Muscle layer of colon (tissue), 2 donors: ENCODE data around the gene KCNT2.

Source experiments
- H3K27ac ChIP-seq: one replicate; pipeline ENCODE4 v1.7.0; 2013; ENCODE audit warnings: low read depth, mild to moderate bottlenecking, low read length, moderate library complexity
- H3K27me3 ChIP-seq, 2 donors: one replicate each; pipeline ENCODE4 v1.7.0; 2013; ENCODE audit warnings: low read length in 2 of 2, mild to moderate bottlenecking in 2 of 2; ENCODE audit not compliant: insufficient read depth in 2 of 2, control insufficient read depth in 1 of 2
- H3K36me3 ChIP-seq: one replicate; pipeline ENCODE4 v1.7.0; 2013; ENCODE audit warnings: mild to moderate bottlenecking, low read length; ENCODE audit not compliant: insufficient read depth
- H3K4me1 ChIP-seq: one replicate; pipeline ENCODE4 v1.7.0; 2013; ENCODE audit warnings: mild to moderate bottlenecking, low read length; ENCODE audit not compliant: insufficient read depth
- H3K4me3 ChIP-seq, 2 donors: one replicate each; pipeline ENCODE4 v1.7.0; 2013; ENCODE audit warnings: low read length in 2 of 2, low read depth in 1 of 2, mild to moderate bottlenecking in 1 of 2, moderate library complexity in 1 of 2
- H3K9ac ChIP-seq: one replicate; pipeline ENCODE4 v1.7.0; 2013; ENCODE audit warnings: low read length
- H3K9me3 ChIP-seq: one replicate; pipeline ENCODE4 v1.7.0; 2013; ENCODE audit warnings: mild to moderate bottlenecking, low read length
- donor health status: abdominal sarcoma.
- donor health status: Adenocarcinoma of cecum.

The KCNT2 gene

DNA sequence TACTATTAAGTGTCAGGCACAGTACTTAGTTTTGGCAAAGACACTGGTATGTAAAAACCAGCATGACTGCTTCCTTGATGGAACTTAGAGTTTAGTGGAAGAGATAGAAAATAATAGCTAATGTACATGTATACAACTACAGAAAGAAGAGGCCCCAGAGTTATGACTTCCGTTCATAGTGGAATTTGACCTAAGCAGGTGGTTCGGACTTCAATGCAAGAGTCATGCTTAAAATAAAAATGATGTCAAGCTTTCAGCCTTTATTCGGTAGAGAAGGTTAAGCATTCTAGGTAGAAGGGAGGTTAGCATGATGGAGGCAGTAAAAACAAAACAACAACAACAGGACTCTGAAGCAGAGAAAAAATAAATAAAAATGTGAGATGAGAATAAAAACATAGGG, 165.9 kb downstream of the KCNT2 start:
- Histone ChIP-seq H3K27ac (no peak overlapping the region), H3K9ac (no peak overlapping the region), H3K9me3 (no peaks in the 10 kb centered on the region), H3K36me3 (no peaks in the 10 kb centered on the region), H3K27me3 (no peaks in the 10 kb centered on the region), H3K4me1 (no peaks in the 10 kb centered on the region), H3K4me3 (no peak overlapping the region)

DNA sequence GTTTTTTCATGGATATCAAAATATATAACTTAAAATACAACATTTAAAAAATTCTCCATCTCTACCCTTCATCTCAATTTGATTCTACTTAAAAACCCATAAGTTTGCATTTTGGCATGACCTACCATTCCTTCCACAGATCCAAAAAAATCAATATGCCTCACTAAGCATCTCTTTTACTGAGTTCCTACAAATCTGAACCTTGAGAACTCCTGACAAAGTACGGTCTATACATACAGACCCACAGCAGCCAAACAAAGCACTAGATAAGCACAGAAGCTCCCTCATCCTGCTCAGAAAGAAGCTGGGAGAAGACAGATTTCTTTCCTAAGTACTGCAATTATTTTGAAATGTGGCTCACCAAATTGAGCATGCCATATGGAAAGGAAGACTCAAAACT, 167.5 kb downstream of the KCNT2 start:
- Histone ChIP-seq H3K36me3 (no peaks in the 10 kb centered on the region), H3K27me3 (no peaks in the 10 kb centered on the region), H3K27ac (no peak overlapping the region), H3K9me3 (no peaks in the 10 kb centered on the region), H3K4me3 (no peak overlapping the region), H3K9ac (no peak overlapping the region), H3K4me1 (no peaks in the 10 kb centered on the region)

DNA sequence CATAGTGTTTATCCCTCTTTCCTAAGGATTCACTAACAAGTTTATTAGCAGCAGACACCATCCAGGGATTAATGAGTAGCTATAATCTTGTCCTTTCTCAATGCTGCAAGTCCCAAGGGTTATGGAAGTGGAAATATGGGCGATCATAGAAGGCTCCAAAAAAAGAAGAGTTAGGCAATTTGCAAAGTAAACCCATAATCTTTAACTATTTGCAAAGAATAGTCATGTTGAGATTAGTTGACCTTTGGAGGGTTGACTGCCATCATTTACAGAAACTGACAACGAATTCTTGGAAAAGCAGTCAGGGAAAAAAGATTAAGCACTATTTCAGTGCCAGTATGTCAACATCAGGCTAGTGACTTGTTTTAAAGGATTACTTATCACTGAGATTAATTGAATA, 169.9 kb downstream of the KCNT2 start:
- Histone ChIP-seq H3K27me3 (no peaks in the 10 kb centered on the region), H3K27ac (no peak overlapping the region), H3K9me3 (no peaks in the 10 kb centered on the region), H3K4me3 (no peak overlapping the region), H3K36me3 (no peaks in the 10 kb centered on the region), H3K9ac (no peak overlapping the region), H3K4me1 (no peaks in the 10 kb centered on the region)

DNA sequence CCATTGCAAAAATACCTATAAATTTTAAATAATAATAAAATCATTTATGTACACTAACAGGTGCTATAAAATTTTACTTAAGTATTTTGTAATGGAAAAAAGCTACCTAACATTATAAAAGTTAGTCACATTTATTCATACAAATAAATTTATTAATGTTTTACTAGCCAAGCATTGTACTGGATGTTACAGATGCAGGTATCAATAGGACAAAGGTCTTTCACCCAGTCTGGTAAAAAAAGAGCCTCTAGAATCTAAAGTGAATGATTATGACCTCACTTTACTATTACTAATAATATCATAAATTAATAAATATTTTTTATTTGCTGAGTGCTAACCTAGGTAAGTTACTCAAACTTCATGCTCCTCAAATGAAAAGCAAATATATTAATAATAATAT, 170.6 kb downstream of the KCNT2 start:
- Histone ChIP-seq H3K4me1 (no peaks in the 10 kb centered on the region), H3K9ac (no peak overlapping the region), H3K9me3 (no peaks in the 10 kb centered on the region), H3K27ac (no peak overlapping the region), H3K27me3 (no peaks in the 10 kb centered on the region), H3K4me3 (no peak overlapping the region), H3K36me3 (no peaks in the 10 kb centered on the region)

DNA sequence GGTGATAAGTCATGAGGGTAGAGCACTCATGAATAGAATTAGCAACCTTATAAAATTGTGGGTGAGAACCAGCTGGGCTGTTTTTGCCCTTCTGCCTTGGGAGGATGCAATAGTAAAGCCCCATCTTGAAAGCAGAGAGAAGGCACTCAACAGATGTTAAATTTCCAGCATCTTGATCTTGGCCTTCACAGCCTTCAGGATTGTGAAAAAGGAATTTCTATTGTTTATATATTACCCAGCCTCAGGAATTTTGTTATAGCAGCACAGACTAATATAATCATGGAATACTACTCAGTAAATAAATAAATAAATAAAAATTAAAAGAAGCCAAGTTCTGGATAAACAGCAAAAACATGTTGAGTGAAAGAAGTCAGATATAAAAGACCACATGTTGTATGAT, 175.2 kb downstream of the KCNT2 start:
- H3K9me3 ChIP-seq: no peaks in the 10 kb centered on the region
- H3K4me3 ChIP-seq: no peak overlapping the region
- no peaks in the 10 kb centered on the region for H3K4me1 ChIP-seq
- no peak overlapping the region for H3K9ac ChIP-seq
- H3K27me3 ChIP-seq: no peaks in the 10 kb centered on the region
- H3K36me3 ChIP-seq: no peaks in the 10 kb centered on the region
- no peak overlapping the region for H3K27ac ChIP-seq

DNA sequence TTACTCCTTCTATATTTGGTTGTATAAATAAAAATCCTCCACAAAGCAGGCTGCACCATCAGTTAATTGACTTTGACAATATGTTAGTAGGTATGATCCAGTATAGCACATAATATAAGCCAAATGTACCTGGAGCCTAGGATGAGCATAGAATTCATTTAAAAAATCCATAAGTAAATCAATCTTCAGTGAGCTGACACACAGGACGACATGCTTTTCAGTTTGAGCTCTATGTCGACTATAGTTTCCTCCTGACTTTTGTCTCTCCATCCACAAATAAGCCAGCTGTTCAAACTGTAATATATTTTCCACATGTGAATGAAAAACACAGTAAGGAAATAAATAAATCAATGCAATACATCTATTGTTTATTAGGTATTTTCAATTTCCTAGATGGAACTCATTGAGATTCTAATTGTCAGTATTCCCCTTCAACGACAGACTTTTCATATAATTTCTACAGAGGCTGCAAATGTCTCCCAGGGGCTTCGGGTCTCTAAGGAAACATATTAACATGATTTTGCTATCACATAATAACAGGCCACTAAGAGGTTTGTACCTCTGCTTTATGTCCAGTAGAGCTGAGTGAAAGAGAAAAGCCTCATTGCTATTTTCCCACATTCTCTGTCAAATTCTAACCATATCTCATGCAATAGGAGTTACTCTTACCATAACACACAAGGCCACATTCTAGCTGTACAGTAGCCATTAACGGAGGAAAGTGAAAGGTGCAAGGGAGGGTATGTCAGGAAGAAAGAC, 180.1 kb downstream of the KCNT2 start:
- Histone ChIP-seq H3K27ac (no peak overlapping the region), H3K4me1 (no peaks in the 10 kb centered on the region), H3K9me3 (no peaks in the 10 kb centered on the region), H3K9ac (no peak overlapping the region), H3K4me3 (no peak overlapping the region), H3K27me3 (no peaks in the 10 kb centered on the region), H3K36me3 (no peaks in the 10 kb centered on the region)

DNA sequence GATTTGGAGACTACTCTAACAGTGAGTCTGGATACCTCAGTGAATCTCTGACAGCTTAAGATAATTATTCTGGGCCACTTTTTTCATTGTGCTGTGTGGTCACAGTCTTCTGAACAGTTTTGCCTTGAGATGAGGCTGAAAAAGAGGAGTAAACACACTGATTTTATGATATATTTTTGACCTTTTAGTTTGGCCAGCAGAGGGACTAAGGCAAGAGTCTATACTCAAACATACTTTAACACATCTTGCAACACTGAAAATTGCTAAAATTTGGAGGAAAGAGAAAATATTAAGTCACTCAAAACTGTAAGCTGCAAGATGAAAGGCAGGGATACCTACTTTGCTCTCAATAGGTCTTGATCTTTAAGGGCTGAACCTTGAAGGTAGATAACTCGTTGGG, 182.7 kb downstream of the KCNT2 start:
- H3K4me3 ChIP-seq: no peak overlapping the region
- no peaks in the 10 kb centered on the region for H3K9me3 ChIP-seq
- no peak overlapping the region for H3K27ac ChIP-seq
- H3K27me3 ChIP-seq: no peaks in the 10 kb centered on the region
- no peaks in the 10 kb centered on the region for H3K36me3 ChIP-seq
- H3K4me1 ChIP-seq: no peaks in the 10 kb centered on the region
- no peak overlapping the region for H3K9ac ChIP-seq

DNA sequence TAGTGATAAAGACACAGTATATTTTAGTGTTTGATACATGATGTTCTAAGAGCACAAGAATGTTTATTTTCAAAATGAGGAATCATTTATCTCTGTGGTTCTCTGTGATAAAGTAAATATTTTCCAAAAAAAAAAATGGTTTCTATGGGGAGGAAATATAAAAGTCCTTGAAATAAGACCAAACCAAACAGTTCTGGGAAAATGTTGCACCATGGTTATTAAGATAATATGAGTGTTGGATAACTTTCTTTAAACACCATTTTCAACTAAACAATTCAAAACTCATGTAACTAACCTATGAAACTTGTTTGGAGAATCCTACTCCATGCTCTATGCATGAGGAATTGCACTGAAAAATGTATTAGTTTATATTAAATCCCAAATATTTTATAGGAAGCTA, 184.6 kb downstream of the KCNT2 start:
- Histone ChIP-seq H3K9me3 (no peaks in the 10 kb centered on the region), H3K9ac (no peak overlapping the region), H3K27ac (no peak overlapping the region), H3K27me3 (no peaks in the 10 kb centered on the region), H3K4me3 (no peak overlapping the region), H3K36me3 (no peaks in the 10 kb centered on the region), H3K4me1 (no peaks in the 10 kb centered on the region)

DNA sequence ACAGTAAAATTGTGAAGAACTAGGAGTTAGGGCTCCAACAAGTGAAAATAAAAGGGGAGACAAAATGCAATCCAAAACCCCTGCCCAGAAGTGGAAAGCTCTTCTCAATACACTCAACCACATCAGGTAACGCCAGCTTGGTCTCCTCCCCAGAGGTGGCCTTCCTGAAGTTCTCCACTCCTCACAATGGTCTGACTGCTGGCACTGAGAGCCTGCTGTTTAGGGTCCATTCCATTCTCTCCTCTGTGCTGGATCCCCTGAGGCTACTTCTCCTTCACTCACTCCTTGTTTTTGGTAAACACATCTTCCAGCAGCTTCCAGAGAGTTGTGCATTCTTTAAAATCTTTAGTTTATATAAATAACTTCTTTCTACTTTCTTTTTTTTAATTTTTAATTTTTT, 189.5 kb downstream of the KCNT2 start:
- Histone ChIP-seq H3K36me3 (no peaks in the 10 kb centered on the region), H3K4me1 (no peaks in the 10 kb centered on the region), H3K27ac (no peak overlapping the region), H3K27me3 (no peaks in the 10 kb centered on the region), H3K9ac (no peak overlapping the region), H3K9me3 (no peaks in the 10 kb centered on the region), H3K4me3 (no peak overlapping the region)

DNA sequence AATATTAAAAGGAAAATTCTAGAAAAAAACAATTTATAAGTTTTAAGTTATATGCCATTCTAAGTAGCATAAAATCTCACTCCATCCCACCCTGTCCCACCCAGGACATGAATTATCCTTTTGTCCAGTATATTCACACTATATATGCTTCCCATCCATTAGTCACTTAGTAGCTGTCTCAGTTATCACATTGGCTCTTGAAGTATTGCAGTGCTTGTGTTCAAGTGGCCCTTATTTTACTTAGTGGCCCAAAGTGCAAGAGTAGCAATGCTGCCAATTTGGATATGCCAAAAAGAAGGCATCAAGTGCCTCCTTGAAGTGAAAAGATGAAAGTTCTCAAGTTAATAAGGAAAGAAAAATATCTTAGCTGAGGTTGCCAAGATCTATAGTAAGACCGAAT, 192.3 kb downstream of the KCNT2 start:
- Histone ChIP-seq H3K9me3 (no peaks in the 10 kb centered on the region), H3K4me3 (no peak overlapping the region), H3K4me1 (no peaks in the 10 kb centered on the region), H3K27ac (no peak overlapping the region), H3K36me3 (no peaks in the 10 kb centered on the region), H3K27me3 (no peaks in the 10 kb centered on the region), H3K9ac (no peak overlapping the region)

DNA sequence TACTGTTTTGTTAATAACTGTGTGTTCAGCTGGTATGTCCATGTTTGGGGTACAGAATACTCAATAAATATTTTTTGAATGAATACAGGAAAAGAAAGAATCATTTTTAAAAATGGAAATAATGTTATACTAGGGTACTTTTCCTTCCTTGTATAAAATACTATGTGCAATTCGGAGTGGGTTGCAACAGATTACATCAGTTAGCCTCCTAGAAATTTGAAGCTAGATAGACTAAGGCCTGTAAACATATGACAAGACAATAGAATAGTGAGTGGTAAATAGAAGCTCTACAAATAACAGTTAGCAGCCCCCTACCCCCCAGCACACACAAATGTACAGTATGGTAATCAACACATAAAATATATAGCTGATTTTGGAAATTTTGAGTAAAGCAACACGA, 195.9 kb downstream of the KCNT2 start:
- H3K4me3 ChIP-seq: no peak overlapping the region
- no peak overlapping the region for H3K9ac ChIP-seq
- H3K36me3 ChIP-seq: no peaks in the 10 kb centered on the region
- peaks cover 10% of the 10 kb centered on the region for H3K4me1 ChIP-seq
- no peak overlapping the region for H3K27ac ChIP-seq
- H3K27me3 ChIP-seq: no peaks in the 10 kb centered on the region
- no peaks in the 10 kb centered on the region for H3K9me3 ChIP-seq

DNA sequence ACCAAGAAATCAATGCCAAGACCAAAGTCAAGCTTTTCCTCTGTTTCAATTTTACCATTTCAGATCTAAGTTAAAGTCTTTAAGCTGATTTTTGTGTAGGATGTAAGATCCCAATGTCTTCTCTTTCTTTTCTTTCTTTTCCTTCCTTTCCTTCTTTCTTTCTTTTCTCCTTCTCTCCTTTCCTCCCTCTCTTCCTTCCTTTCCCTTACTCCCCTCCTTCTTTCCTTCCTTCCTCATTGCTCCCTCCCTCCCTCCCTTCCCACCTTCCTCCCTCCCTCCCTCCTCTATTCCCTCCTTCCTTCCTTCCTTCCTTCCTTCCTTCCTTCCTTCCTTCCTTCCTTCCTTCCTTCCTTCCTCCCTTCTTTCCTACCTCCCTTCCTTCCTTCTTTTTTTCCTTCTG, 197.5 kb downstream of the KCNT2 start:
- H3K9me3 ChIP-seq: no peaks in the 10 kb centered on the region
- H3K36me3 ChIP-seq: no peaks in the 10 kb centered on the region
- H3K4me1 ChIP-seq: peaks cover 20% of the 10 kb centered on the region
- H3K27me3 ChIP-seq: no peaks in the 10 kb centered on the region
- H3K9ac ChIP-seq: no peak overlapping the region
- H3K27ac ChIP-seq: no peak overlapping the region
- no peak overlapping the region for H3K4me3 ChIP-seq
